Neural cell (in vitro differentiated cells): ENCODE measurements around the gene SLC15A4. TPM values are rescaled to one million over a fixed set of nuclear protein-coding genes. Genes with fewer than 3 reads are reported as not detected.

Source experiments
- H2AFZ ChIP-seq: fragments of 200-600, 300-800 bp; sonication (generic), shearing (Covaris generic); 2 replicates; pipeline ENCODE4 v1.6.0; 2014; ENCODE audit warnings: low read depth, mild to moderate bottlenecking, antibody characterized with exemption, low read length, moderate library complexity
- H3F3A ChIP-seq: fragments of 200-600 bp; shearing (Covaris generic); 2 replicates; pipeline ENCODE4 v1.6.1; 2016; ENCODE audit warnings: mild to moderate bottlenecking, moderate library complexity, mixed read lengths, antibody characterized with exemption, low read length; ENCODE audit not compliant: insufficient read depth, poor library complexity, severe bottlenecking
- H3K27ac ChIP-seq: fragments of 200-600, 300-800 bp; sonication (generic), shearing (Covaris generic); 2 replicates; pipeline ENCODE4 v1.5.1; 2014; ENCODE audit warnings: mild to moderate bottlenecking, low read length, moderate library complexity
- H3K27me3 ChIP-seq: fragments of 300-800, 200-600 bp; sonication (generic), shearing (Covaris generic); 2 replicates; pipeline ENCODE4 v1.6.0; 2014; ENCODE audit warnings: mild to moderate bottlenecking, low read depth, low read length, moderate library complexity; ENCODE audit not compliant: insufficient read depth
- H3K36me3 ChIP-seq: fragments of 300-800, 200-600 bp; sonication (generic), shearing (Covaris generic); 2 replicates; pipeline ENCODE4 v1.5.1; 2014; ENCODE audit warnings: mild to moderate bottlenecking, antibody characterized with exemption, low read length, moderate library complexity; ENCODE audit not compliant: insufficient read depth
- H3K4me2 ChIP-seq: fragments of 300-800, 200-600 bp; sonication (generic), shearing (Covaris generic); 2 replicates; pipeline ENCODE4 v1.6.0; 2014; ENCODE audit warnings: mild to moderate bottlenecking, low read length
- H3K4me3 ChIP-seq: fragments of 300-800, 200-600 bp; sonication (generic), shearing (Covaris generic); 2 replicates; pipeline ENCODE4 v1.5.1; 2014; ENCODE audit warnings: mild to moderate bottlenecking, low read length, moderate library complexity
- H3K79me2 ChIP-seq: fragments of 200-600 bp; shearing (Covaris generic); replicated peaks from 2 replicates; pipeline ENCODE4 v1.6.0; 2014; ENCODE audit warnings: mild to moderate bottlenecking, low read length, moderate library complexity; ENCODE audit not compliant: insufficient read depth
- H3K9ac ChIP-seq: fragments of 300-800, 200-600 bp; sonication (generic), shearing (Covaris generic); 2 replicates; pipeline ENCODE4 v1.6.1; 2016; ENCODE audit warnings: mild to moderate bottlenecking, low read length, mixed read lengths
- H3K9me2 ChIP-seq: fragments of 200-600 bp; shearing (Covaris generic); 2 replicates; pipeline ENCODE4 v1.6.1; 2016; ENCODE audit warnings: mild to moderate bottlenecking, low read length, mixed read lengths; ENCODE audit not compliant: insufficient read depth
- H3K9me3 ChIP-seq: fragments of 200-600, 300-800 bp; sonication (generic), shearing (Covaris generic); 2 replicates; pipeline ENCODE4 v1.6.1; 2016; ENCODE audit warnings: mild to moderate bottlenecking, mixed run types, low read length, moderate library complexity, mixed read lengths
- H4K20me1 ChIP-seq: fragments of 200-600 bp; shearing (Covaris generic); 2 replicates; pipeline ENCODE4 v1.6.1; 2016; ENCODE audit warnings: mild to moderate bottlenecking, mixed run types; ENCODE audit not compliant: insufficient read depth
- EP300 ChIP-seq: fragments of 450-650 bp; conservative IDR thresholded peaks from 2 replicates; pipeline ENCODE4 v1.6.1; 2014; ENCODE audit warnings: antibody characterized with exemption, mild to moderate bottlenecking, moderate library complexity; ENCODE audit not compliant: poor library complexity, severe bottlenecking
- EZH2 ChIP-seq: fragments of 200-600, 300-800 bp; shearing (Covaris generic), sonication (generic); IDR thresholded peaks from 2 replicates; pipeline ENCODE4 v1.6.1; 2014; ENCODE audit warnings: antibody characterized with exemption, low read length, borderline replicate concordance, mild to moderate bottlenecking; ENCODE audit not compliant: insufficient read depth, poor library complexity, severe bottlenecking
- MXI1 ChIP-seq: fragments of 450-650 bp; conservative IDR thresholded peaks from 2 replicates; pipeline ENCODE4 v1.6.1; 2014; ENCODE audit warnings: antibody characterized with exemption, mild to moderate bottlenecking; ENCODE audit not compliant: poor library complexity, severe bottlenecking
- POLR2AphosphoS5 ChIP-seq: IDR thresholded peaks from 2 replicates; pipeline ENCODE4 v1.6.1; 2012
- RAD21 ChIP-seq: fragments of 450-650 bp; conservative IDR thresholded peaks from 2 replicates; pipeline ENCODE4 v1.6.1; 2014; ENCODE audit warnings: antibody characterized with exemption, mild to moderate bottlenecking, moderate library complexity
- SMC3 ChIP-seq: fragments of 450-650 bp; conservative IDR thresholded peaks from 2 replicates; pipeline ENCODE4 v1.6.1; 2014; ENCODE audit warnings: antibody characterized with exemption, mild to moderate bottlenecking, moderate library complexity; ENCODE audit not compliant: poor library complexity
- TAF1 ChIP-seq: IDR thresholded peaks from 2 replicates; pipeline ENCODE4 v1.6.1; 2012; ENCODE audit warnings: low read depth
- polyA plus RNA-seq: library from polyadenylated mRNA; depleted of rRNA; stranded (reverse); fragments of >200 nt; gene quantifications from 2 replicates; pipeline ENCODE4 v1.2.3, GENCODE V29; 2014
- TF ChIP-seq, protein P1 (sequence below): fragments of 450-650 bp; IDR thresholded peaks from 2 replicates; pipeline ENCODE4 v1.5.1; 2014; ENCODE audit warnings: antibody characterized with exemption, mild to moderate bottlenecking, moderate library complexity; ENCODE audit not compliant: poor library complexity, severe bottlenecking
- TF ChIP-seq, protein P2 (sequence below): IDR thresholded peaks from 2 replicates; pipeline ENCODE4 v1.6.1; 2012; ENCODE audit warnings: borderline replicate concordance

SLC15A4 gene
- polyA plus RNA-seq, 1 donor from 2014 or later, result 34.7 TPM

DNA sequence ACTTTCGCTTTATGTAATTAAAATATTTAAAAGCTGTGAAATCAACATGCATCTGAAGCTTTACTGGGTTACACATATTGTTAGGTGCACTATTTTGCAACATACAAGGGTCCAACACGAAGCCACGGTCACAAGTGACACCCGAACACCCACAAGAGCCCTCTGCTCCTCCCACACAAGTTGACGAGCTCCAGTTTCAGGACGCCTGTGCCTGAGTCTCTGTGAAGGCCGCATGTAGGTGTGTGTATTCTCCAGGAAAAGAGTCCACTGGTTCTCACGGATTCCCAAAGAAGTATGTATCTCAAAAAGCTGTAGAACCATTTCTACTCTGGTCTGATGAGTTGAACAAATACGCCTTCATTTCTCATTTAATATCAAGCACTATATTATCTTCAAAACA, 12.0 kb downstream of the SLC15A4 start:
- no peaks in the 10 kb centered on the region for H3K9me2 ChIP-seq
- no peak overlapping the region for H3K27ac ChIP-seq
- no peaks in the 10 kb centered on the region for H4K20me1 ChIP-seq
- no peaks in the 10 kb centered on the region for H3K36me3 ChIP-seq
- H3K27me3 ChIP-seq, result no peaks in the 10 kb centered on the region
- TF ChIP-seq RAD21 (no peak), EP300 (no peak), EZH2 (no peak), SMC3 (no peak), MXI1 (no peak)
- no peak overlapping the region for H3K4me2 ChIP-seq
- peaks cover 34% of the 10 kb centered on the region for H3K79me2 ChIP-seq
- H3K4me3 ChIP-seq, result no peak overlapping the region
- no peak overlapping the region for H3K9ac ChIP-seq
- peaks cover 4% of the 10 kb centered on the region for H3F3A ChIP-seq
- no peak overlapping the region for H2AFZ ChIP-seq
- H3K9me3 ChIP-seq, result no peaks in the 10 kb centered on the region

DNA sequence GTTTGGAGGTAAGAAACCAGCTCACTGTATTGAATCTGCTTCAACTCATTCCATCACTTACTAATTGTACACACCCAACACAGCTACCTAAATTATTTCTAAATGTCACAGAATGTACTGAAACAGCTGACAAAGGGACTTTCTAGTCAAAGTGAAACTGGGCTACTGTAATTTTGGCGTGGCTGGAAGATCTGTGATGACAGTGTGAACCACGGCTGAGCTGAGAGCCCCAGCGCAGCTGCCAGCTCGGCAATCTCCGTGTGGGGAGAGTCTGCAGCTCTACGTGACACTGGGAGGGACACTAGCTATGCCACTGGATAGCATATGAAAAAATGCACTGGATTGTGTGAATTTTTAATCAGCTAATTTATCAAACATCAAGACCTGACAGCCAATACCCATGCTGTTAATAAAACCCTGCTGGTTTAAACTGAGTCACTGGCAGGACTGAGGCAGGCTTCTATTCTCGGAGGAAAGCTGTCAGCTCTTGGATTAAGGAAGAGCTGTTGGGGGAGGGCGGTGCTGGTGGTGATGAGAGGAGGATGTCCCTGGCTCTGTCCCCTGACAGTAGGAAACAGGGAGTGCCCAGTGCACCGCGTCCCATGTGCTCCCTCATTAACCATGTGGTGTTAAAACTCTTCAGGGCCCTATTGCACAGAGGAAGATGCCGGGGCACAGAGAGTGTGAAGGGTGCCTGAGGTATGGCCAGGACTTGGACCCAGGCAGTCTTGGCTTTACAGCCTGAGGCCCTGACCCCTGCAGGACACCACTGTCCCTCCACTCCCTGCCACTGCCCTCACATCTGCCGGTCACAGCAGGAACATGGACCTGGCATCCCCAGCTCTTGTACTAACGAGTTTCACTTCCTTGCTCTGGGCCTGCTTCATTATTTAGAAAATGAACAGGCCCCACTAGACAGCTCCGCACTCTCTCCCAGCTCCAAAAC, 13.3 kb downstream of the SLC15A4 start:
- Histone ChIP-seq H3F3A (peaks cover 4% of the 10 kb centered on the region), H3K36me3 (no peaks in the 10 kb centered on the region), H3K9me2 (no peaks in the 10 kb centered on the region), H3K27ac (no peak overlapping the region), H3K9ac (no peak overlapping the region), H4K20me1 (no peaks in the 10 kb centered on the region), H3K4me2 (no peak overlapping the region), H2AFZ (no peak overlapping the region), H3K4me3 (peak overlapping the region; percentile 13), H3K9me3 (no peaks in the 10 kb centered on the region), H3K27me3 (no peaks in the 10 kb centered on the region), H3K79me2 (peaks cover 20% of the 10 kb centered on the region)
- TF ChIP-seq RAD21, result no peak
- TF ChIP-seq EZH2, result no peak
- no peak for TF ChIP-seq TAF1
- TF ChIP-seq SMC3, result no peak
- TF ChIP-seq MXI1, result no peak
- no peak for TF ChIP-seq POLR2AphosphoS5
- TF ChIP-seq EP300, result no peak
- TF ChIP-seq, protein P1, sequence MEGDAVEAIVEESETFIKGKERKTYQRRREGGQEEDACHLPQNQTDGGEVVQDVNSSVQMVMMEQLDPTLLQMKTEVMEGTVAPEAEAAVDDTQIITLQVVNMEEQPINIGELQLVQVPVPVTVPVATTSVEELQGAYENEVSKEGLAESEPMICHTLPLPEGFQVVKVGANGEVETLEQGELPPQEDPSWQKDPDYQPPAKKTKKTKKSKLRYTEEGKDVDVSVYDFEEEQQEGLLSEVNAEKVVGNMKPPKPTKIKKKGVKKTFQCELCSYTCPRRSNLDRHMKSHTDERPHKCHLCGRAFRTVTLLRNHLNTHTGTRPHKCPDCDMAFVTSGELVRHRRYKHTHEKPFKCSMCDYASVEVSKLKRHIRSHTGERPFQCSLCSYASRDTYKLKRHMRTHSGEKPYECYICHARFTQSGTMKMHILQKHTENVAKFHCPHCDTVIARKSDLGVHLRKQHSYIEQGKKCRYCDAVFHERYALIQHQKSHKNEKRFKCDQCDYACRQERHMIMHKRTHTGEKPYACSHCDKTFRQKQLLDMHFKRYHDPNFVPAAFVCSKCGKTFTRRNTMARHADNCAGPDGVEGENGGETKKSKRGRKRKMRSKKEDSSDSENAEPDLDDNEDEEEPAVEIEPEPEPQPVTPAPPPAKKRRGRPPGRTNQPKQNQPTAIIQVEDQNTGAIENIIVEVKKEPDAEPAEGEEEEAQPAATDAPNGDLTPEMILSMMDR, result no peak
- TF ChIP-seq, protein P2, sequence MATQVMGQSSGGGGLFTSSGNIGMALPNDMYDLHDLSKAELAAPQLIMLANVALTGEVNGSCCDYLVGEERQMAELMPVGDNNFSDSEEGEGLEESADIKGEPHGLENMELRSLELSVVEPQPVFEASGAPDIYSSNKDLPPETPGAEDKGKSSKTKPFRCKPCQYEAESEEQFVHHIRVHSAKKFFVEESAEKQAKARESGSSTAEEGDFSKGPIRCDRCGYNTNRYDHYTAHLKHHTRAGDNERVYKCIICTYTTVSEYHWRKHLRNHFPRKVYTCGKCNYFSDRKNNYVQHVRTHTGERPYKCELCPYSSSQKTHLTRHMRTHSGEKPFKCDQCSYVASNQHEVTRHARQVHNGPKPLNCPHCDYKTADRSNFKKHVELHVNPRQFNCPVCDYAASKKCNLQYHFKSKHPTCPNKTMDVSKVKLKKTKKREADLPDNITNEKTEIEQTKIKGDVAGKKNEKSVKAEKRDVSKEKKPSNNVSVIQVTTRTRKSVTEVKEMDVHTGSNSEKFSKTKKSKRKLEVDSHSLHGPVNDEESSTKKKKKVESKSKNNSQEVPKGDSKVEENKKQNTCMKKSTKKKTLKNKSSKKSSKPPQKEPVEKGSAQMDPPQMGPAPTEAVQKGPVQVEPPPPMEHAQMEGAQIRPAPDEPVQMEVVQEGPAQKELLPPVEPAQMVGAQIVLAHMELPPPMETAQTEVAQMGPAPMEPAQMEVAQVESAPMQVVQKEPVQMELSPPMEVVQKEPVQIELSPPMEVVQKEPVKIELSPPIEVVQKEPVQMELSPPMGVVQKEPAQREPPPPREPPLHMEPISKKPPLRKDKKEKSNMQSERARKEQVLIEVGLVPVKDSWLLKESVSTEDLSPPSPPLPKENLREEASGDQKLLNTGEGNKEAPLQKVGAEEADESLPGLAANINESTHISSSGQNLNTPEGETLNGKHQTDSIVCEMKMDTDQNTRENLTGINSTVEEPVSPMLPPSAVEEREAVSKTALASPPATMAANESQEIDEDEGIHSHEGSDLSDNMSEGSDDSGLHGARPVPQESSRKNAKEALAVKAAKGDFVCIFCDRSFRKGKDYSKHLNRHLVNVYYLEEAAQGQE, result no peak
